ENCODE measurements around the gene CLDN20. TPM values are rescaled to one million over a fixed set of nuclear protein-coding genes. Genes with fewer than 3 reads are reported as not detected.

CLDN20 gene
- total RNA-seq, 4 donors from 2014 or later = 0.88 TPM; not detected in 3

DNA sequence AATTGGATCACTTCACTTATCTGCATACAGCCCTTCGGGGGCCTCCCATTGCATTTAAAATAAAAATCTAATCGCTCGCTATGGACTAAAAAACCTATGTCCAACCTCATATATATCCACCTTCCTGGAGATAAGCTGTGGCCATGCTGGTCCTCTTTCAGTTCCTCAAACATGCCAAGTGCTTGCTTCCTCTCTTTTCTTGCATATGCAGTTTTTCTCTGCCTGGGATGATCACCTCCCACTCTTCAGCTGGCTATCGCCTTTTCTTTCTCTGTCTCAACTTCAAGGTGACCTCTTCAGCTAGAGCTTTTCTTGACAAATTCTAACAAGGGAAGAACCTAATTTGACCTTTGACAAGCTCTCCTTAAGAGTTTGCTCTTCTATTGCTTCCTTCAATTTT lies 56.1 kb downstream of the CLDN20 start:
- TF ChIP-seq POLR2A (IDR thresholded peaks at IDR 0.05) = no peak
- TF ChIP-seq, protein P1, sequence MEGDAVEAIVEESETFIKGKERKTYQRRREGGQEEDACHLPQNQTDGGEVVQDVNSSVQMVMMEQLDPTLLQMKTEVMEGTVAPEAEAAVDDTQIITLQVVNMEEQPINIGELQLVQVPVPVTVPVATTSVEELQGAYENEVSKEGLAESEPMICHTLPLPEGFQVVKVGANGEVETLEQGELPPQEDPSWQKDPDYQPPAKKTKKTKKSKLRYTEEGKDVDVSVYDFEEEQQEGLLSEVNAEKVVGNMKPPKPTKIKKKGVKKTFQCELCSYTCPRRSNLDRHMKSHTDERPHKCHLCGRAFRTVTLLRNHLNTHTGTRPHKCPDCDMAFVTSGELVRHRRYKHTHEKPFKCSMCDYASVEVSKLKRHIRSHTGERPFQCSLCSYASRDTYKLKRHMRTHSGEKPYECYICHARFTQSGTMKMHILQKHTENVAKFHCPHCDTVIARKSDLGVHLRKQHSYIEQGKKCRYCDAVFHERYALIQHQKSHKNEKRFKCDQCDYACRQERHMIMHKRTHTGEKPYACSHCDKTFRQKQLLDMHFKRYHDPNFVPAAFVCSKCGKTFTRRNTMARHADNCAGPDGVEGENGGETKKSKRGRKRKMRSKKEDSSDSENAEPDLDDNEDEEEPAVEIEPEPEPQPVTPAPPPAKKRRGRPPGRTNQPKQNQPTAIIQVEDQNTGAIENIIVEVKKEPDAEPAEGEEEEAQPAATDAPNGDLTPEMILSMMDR (IDR thresholded peaks at IDR 0.05) = no peak
- H3K9me3 ChIP-seq = no peaks in the 10 kb centered on the region
- no peaks in the 10 kb centered on the region for H3K4me1 ChIP-seq
- H3K27me3 ChIP-seq = no peaks in the 10 kb centered on the region
- H3K4me3 ChIP-seq = no peak overlapping the region
- DNase-seq = no peak
- no peak overlapping the region for H3K27ac ChIP-seq
- no peaks in the 10 kb centered on the region for H3K36me3 ChIP-seq

DNA sequence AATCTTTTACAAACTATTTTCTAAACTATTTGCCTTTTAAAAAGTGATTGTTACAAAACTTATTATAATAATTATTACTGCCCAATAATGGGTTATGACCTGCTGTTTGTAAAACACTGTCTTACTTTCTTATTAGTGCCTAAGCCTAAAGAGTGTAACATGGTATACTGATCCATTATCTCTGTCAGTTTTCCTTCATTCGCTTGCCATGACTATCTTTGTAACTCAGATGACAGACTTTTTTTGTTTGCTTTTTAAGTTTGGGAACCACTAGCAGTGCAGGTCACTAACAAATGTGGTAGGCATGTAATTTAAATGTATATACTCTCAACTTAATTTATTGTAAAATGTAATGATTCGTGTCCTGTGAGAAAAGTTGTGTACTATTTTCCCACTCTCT lies 60.4 kb downstream of the CLDN20 start:
- DNase-seq = no peak
- peaks cover 0 to 4% (median 0%) of the 10 kb centered on the region in 4 donors for H3K4me1 ChIP-seq
- H3K27ac ChIP-seq = no peak overlapping the region
- no peak for TF ChIP-seq POLR2A (IDR thresholded peaks at IDR 0.05)
- TF ChIP-seq, protein P1 (IDR thresholded peaks at IDR 0.05) = no peak
- H3K36me3 ChIP-seq = no peaks in the 10 kb centered on the region
- H3K4me3 ChIP-seq = no peak overlapping the region
- no peaks in the 10 kb centered on the region for H3K27me3 ChIP-seq
- H3K9me3 ChIP-seq = no peaks in the 10 kb centered on the region

DNA sequence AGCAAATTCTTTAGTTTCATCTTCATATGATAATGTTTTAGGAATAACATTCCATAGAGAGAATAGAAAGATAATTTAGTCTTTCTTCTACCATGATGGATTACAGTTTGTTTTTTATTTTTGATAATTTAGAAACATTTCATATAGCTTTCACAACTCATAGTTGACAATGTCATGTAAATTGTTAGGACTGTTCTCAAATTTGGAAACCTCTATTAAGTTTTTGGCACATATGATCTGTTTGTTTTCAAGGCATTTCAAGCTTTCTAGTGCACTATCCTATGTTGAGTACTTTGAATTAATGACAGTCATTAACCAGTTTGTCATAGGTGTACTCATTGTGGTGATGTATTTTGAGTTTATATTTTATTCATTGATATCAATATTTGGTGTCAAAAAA lies 61.2 kb downstream of the CLDN20 start:
- no peaks in the 10 kb centered on the region for H3K27me3 ChIP-seq
- no peaks in the 10 kb centered on the region for H3K36me3 ChIP-seq
- H3K4me3 ChIP-seq = no peak overlapping the region
- no peak overlapping the region for H3K27ac ChIP-seq
- peaks cover 0 to 4% (median 0%) of the 10 kb centered on the region in 4 donors for H3K4me1 ChIP-seq
- DNase-seq = no peak
- H3K9me3 ChIP-seq = no peaks in the 10 kb centered on the region
- no peak for TF ChIP-seq POLR2A (IDR thresholded peaks at IDR 0.05)
- TF ChIP-seq, protein P1 (IDR thresholded peaks at IDR 0.05) = no peak

DNA sequence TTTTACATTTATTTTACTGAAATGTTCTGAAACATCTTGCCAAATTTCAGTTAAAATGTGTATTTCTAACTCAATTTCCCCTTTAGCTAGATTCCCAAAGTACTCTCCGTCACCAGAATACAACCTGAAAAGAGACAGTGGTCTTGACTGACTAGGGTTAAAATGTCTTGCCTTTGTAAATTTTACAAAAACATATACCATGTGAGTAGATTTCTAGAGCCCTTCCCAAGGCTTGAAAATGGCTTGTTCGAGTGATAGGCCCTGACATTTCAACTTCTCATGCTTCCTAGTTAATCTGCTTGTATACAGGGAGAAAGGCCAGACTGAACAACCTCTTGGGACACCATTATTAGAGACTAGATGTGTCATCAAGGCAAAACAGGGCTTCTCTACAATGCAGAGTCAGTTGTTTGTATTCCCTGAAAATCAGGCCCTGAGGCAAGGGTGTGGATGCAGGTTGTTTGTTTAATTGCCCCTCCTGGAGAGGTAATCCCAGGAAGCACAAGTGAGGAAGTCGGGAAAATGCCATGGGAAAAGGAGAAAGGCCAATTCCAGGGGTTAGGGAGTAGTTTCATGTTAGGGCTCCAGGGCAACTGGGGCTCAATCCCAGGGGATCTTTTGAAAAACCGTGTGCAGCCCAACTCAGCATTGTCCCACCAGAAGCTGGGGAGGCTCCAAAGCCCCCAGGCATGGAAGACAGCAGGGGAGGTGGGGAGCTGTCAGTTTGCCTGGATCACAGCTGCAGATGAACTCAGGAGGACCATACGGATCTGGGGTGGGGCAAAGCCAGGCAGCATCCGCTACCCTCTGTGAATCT lies 62.1 kb downstream of the CLDN20 start:
- no peaks in the 10 kb centered on the region for H3K9me3 ChIP-seq
- TF ChIP-seq POLR2A (IDR thresholded peaks at IDR 0.05) = no peak
- TF ChIP-seq, protein P1 (IDR thresholded peaks at IDR 0.05) = no peak
- no peaks in the 10 kb centered on the region for H3K36me3 ChIP-seq
- no peaks in the 10 kb centered on the region for H3K27me3 ChIP-seq
- H3K27ac ChIP-seq = no peak overlapping the region
- H3K4me3 ChIP-seq = no peak overlapping the region
- peaks cover 0 to 4% (median 0%) of the 10 kb centered on the region in 4 donors for H3K4me1 ChIP-seq
- DNase-seq = no peak

Other genes starting within 250 kb of the CLDN20 start
- gene TFB1M, start 50.5 kb downstream of the CLDN20 start, total RNA-seq = 10 to 100 TPM; 11.4 to 26.4 (median 13.3) TPM
- gene NOX3, start 191.8 kb downstream of the CLDN20 start, total RNA-seq = not detected